OCI-LY1 (cell line): ENCODE data around the gene SLC25A21.

Source experiments
- H2AFZ ChIP-seq: fragments of 200-600 bp; sonication (generic), shearing (Covaris generic); 2 replicates; pipeline ENCODE4 v1.6.0; 2014; ENCODE audit warnings: antibody characterized with exemption, mild to moderate bottlenecking, low read length
- H3F3A ChIP-seq: fragments of 200-600 bp; sonication (generic), shearing (Covaris generic); 2 replicates; pipeline ENCODE4 v1.6.0; 2014; ENCODE audit warnings: mild to moderate bottlenecking, antibody characterized with exemption, low read length, moderate library complexity; ENCODE audit not compliant: insufficient read depth
- H3K27ac ChIP-seq: fragments of 200-600 bp; sonication (generic); 2 replicates; pipeline ENCODE4 v1.5.1; 2014; ENCODE audit warnings: low read length, mixed run types, mild to moderate bottlenecking, low read depth; ENCODE audit not compliant: poor library complexity, severe bottlenecking
- H3K27me3 ChIP-seq: fragments of 200-600 bp; sonication (generic); 2 replicates; pipeline ENCODE4 v1.6.0; 2014; ENCODE audit warnings: antibody characterized with exemption, mild to moderate bottlenecking, low read length, moderate library complexity; ENCODE audit not compliant: insufficient read depth
- H3K36me3 ChIP-seq: fragments of 200-600 bp; sonication (generic); 2 replicates; pipeline ENCODE4 v1.6.1; 2014; ENCODE audit warnings: mild to moderate bottlenecking, antibody characterized with exemption, low read length, moderate library complexity, mixed read lengths; ENCODE audit not compliant: insufficient read depth
- H3K4me1 ChIP-seq: fragments of 200-600 bp; sonication (generic); 2 replicates; pipeline ENCODE4 v1.5.1; 2014; ENCODE audit warnings: mild to moderate bottlenecking, low read length, moderate library complexity; ENCODE audit not compliant: insufficient read depth, severe bottlenecking
- H3K4me2 ChIP-seq: fragments of 200-600 bp; sonication (generic), shearing (Covaris generic); 2 replicates; pipeline ENCODE4 v1.6.1; 2014; ENCODE audit warnings: low read length
- H3K4me3 ChIP-seq: fragments of 200-600 bp; sonication (generic); 2 replicates; pipeline ENCODE4 v1.5.1; 2014; ENCODE audit warnings: low read length, low read depth, mild to moderate bottlenecking, mixed read lengths; ENCODE audit not compliant: poor library complexity, severe bottlenecking
- H3K79me2 ChIP-seq: fragments of 200-600 bp; shearing (Covaris generic); 2 replicates; pipeline ENCODE4 v1.6.1; 2016; ENCODE audit warnings: mixed run types, low read length, mixed read lengths; ENCODE audit not compliant: insufficient read depth
- H3K9ac ChIP-seq: fragments of 200-600 bp; sonication (generic), shearing (Covaris generic); 2 replicates; pipeline ENCODE4 v1.6.1; 2014; ENCODE audit warnings: mild to moderate bottlenecking, low read length, mixed read lengths
- H3K9me2 ChIP-seq: fragments of 200-600 bp; sonication (generic), shearing (Covaris generic); 2 replicates; pipeline ENCODE4 v1.6.1; 2014; ENCODE audit warnings: low read depth, mild to moderate bottlenecking, low read length, mixed read lengths
- H3K9me3 ChIP-seq: fragments of 200-600 bp; shearing (Covaris generic); 2 replicates; pipeline ENCODE4 v1.6.1; 2014; ENCODE audit warnings: low read length, mixed read lengths
- H4K20me1 ChIP-seq: fragments of 200-600 bp; sonication (generic), shearing (Covaris generic); 2 replicates; pipeline ENCODE4 v1.6.0; 2016; ENCODE audit warnings: mild to moderate bottlenecking, low read length; ENCODE audit not compliant: insufficient read depth
- EZH2 ChIP-seq: fragments of 200-600 bp; sonication (generic), shearing (Covaris generic); IDR thresholded peaks from 2 replicates; pipeline ENCODE4 v1.8.0; 2017; ENCODE audit warnings: borderline replicate concordance, mixed run types, mild to moderate bottlenecking, antibody characterized with exemption, low read length, moderate library complexity, mixed read lengths
- TF ChIP-seq, protein P1 (sequence below): fragments of 200-600 bp; sonication (generic), shearing (Covaris generic); IDR thresholded peaks from 2 replicates; pipeline ENCODE4 v1.5.1; 2017; ENCODE audit warnings: mild to moderate bottlenecking, antibody characterized with exemption, low read length, moderate library complexity, mixed read lengths

The SLC25A21 gene

DNA sequence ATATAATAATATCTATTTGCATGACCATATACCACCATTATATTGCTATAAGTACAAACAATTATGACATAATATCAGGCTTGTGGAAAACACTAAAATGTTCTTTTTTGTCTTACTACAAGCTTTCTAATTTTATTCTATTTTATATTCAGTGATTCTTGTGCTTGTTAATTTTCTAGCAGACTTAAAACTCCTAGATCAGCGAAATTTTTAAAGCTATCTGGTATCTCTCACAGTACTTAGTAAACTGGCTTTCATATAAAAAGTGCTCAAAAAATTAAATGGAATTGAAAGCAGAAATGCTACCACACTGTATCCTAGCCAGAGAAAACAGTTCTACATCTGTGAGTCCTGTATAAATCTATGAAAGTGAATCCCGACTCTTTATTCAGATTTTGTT is 405.4 kb downstream of the SLC25A21 start:
- TF ChIP-seq EZH2 = no peak
- TF ChIP-seq, protein P1, sequence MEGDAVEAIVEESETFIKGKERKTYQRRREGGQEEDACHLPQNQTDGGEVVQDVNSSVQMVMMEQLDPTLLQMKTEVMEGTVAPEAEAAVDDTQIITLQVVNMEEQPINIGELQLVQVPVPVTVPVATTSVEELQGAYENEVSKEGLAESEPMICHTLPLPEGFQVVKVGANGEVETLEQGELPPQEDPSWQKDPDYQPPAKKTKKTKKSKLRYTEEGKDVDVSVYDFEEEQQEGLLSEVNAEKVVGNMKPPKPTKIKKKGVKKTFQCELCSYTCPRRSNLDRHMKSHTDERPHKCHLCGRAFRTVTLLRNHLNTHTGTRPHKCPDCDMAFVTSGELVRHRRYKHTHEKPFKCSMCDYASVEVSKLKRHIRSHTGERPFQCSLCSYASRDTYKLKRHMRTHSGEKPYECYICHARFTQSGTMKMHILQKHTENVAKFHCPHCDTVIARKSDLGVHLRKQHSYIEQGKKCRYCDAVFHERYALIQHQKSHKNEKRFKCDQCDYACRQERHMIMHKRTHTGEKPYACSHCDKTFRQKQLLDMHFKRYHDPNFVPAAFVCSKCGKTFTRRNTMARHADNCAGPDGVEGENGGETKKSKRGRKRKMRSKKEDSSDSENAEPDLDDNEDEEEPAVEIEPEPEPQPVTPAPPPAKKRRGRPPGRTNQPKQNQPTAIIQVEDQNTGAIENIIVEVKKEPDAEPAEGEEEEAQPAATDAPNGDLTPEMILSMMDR = no peak
- Histone ChIP-seq H3F3A (no peaks in the 10 kb centered on the region), H3K9ac (no peak overlapping the region), H4K20me1 (no peaks in the 10 kb centered on the region), H3K79me2 (no peaks in the 10 kb centered on the region), H3K4me3 (no peak overlapping the region), H3K27me3 (no peaks in the 10 kb centered on the region), H3K36me3 (no peaks in the 10 kb centered on the region), H3K27ac (no peak overlapping the region), H3K9me2 (no peaks in the 10 kb centered on the region), H3K4me1 (no peaks in the 10 kb centered on the region), H3K9me3 (no peaks in the 10 kb centered on the region), H2AFZ (no peak overlapping the region), H3K4me2 (no peak overlapping the region)

DNA sequence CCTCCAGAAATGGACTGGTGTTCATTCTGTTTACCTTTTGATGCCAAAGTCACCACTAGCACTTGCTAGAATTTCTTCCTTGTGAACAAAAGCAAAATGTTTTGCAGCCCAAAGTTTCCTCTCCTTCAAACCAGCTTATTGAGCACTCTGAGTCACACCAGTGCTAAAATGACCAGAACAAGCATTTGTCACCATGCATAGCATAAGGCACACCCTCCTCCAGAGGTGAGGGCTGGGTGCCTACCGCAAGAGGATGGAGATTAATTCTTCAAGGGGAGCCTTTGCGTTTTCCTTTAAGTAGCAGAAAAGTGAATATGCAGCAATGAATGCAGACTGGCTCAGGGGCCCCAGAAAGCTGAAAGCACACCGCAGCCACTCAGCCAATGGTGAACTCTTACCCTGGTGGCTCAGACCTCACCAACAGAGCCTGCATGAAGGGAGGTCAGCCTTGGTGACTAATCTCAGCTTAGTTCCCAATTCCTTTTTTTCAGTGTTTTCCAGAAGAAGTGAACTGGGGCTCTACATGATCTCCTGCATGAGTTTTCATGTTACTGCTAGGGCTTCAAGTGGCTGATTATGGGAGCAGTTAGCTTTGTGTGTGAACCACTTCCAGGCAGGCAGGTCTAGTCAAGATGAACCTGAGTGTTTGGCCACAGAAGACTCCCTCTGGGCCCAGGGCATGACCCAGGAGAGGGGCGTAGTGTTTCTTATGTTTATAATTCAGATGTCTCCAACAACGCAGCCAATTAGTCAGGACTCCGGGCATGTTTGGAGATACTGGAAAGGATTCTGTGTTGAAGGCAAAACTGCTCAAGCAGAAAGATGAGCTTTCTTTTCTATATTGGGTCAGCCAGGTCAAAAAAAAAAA is 414.4 kb downstream of the SLC25A21 start:
- Histone ChIP-seq H3K4me1 (no peaks in the 10 kb centered on the region), H4K20me1 (no peaks in the 10 kb centered on the region), H3F3A (no peaks in the 10 kb centered on the region), H3K4me3 (no peak overlapping the region), H3K27me3 (no peaks in the 10 kb centered on the region), H3K36me3 (no peaks in the 10 kb centered on the region), H3K9me2 (no peaks in the 10 kb centered on the region), H2AFZ (no peak overlapping the region), H3K4me2 (no peak overlapping the region), H3K9me3 (no peaks in the 10 kb centered on the region), H3K9ac (no peak overlapping the region), H3K79me2 (no peaks in the 10 kb centered on the region), H3K27ac (no peak overlapping the region)
- TF ChIP-seq EZH2 = no peak
- TF ChIP-seq, protein P1 = no peak

DNA sequence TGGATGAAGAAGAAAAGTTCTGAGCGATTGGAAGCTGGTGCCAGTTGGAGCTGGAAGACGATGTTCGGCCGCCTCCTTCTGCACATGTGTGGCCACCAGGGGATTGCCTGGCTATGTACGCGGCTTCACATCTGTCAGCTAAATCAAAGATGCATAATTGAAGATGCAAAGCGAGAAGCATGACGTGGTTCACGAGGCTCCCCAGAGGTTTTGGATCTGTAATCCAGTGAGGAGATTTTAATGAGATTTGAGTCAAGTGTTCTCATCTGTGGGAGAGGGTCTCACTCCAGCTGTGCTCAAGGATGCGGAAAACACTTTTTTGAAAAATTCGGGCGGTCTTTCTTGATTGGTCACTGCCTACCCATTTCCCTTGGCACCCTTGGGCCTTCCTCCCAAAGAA is 416.2 kb downstream of the SLC25A21 start:
- H3K36me3 ChIP-seq = no peaks in the 10 kb centered on the region
- no peaks in the 10 kb centered on the region for H3K9me2 ChIP-seq
- H3K4me1 ChIP-seq = no peaks in the 10 kb centered on the region
- H3K9me3 ChIP-seq = no peaks in the 10 kb centered on the region
- no peaks in the 10 kb centered on the region for H3F3A ChIP-seq
- no peak overlapping the region for H3K4me2 ChIP-seq
- H3K27me3 ChIP-seq = no peaks in the 10 kb centered on the region
- no peak overlapping the region for H2AFZ ChIP-seq
- H3K27ac ChIP-seq = no peak overlapping the region
- H4K20me1 ChIP-seq = no peaks in the 10 kb centered on the region
- no peak overlapping the region for H3K9ac ChIP-seq
- no peaks in the 10 kb centered on the region for H3K79me2 ChIP-seq
- H3K4me3 ChIP-seq = no peak overlapping the region
- no peak for TF ChIP-seq EZH2
- TF ChIP-seq, protein P1 = no peak
